ENCODE results near the gene KRTAP12-3.

KRTAP12-3 gene

GRCh38 chr21:44706026-44706705, 48.4 kb downstream of the KRTAP12-3 start:
- no peak for DNase-seq

GRCh38 chr21:44706706-44707581, 49.2 kb downstream of the KRTAP12-3 start:
- no peak for DNase-seq
